Measurements from ENCODE around the gene PROZ.

The PROZ gene

DNA sequence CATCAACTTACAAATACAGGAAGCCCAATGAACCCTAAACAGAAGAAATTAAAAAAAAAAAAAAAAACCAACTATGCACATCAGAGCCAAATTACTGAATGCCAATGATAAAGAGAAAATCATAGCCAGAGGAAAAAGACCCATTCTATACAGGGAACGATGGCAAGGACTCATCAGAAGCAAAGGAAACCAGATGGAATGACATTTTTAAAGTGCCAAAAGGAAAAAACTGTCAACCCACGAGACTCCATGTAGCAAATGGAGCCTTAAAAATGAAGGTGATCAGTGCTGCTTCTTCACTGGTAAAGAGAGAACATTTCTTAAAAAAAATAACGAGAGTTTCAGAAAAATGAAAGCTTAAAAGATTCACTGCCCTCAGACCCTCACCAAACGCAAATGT, 31.7 kb downstream of the PROZ start:
- TF ChIP-seq, protein P1, sequence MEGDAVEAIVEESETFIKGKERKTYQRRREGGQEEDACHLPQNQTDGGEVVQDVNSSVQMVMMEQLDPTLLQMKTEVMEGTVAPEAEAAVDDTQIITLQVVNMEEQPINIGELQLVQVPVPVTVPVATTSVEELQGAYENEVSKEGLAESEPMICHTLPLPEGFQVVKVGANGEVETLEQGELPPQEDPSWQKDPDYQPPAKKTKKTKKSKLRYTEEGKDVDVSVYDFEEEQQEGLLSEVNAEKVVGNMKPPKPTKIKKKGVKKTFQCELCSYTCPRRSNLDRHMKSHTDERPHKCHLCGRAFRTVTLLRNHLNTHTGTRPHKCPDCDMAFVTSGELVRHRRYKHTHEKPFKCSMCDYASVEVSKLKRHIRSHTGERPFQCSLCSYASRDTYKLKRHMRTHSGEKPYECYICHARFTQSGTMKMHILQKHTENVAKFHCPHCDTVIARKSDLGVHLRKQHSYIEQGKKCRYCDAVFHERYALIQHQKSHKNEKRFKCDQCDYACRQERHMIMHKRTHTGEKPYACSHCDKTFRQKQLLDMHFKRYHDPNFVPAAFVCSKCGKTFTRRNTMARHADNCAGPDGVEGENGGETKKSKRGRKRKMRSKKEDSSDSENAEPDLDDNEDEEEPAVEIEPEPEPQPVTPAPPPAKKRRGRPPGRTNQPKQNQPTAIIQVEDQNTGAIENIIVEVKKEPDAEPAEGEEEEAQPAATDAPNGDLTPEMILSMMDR (IDR thresholded peaks at IDR 0.05; ENCODE audit: borderline replicate concordance, insufficient read depth, low read depth, low read length), result no peak
- no peak overlapping the region for H3K4me3 ChIP-seq (ENCODE audit: low read depth, low read length)

DNA sequence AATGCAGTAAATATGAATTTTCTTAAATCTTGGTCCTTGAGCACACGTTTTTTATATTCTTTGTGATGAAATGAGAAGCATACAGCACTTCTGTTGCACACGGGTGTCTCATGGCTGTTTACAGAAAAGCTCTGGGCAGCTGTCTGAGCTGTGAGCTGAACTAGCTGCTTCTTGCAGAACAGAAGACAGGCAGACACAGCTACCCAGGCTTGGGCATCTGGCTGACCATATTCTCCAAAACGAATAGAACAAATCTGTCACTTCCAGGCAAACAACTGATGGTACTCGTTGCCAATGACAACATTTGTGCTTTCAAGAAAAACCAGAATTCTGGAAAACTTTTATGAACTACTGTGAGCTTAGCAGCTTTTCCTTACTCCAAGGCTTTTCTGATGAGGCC, 33.8 kb downstream of the PROZ start:
- TF ChIP-seq, protein P1 (IDR thresholded peaks at IDR 0.05; ENCODE audit: borderline replicate concordance, insufficient read depth, low read depth, low read length), result no peak
- no peak overlapping the region for H3K4me3 ChIP-seq (ENCODE audit: low read depth, low read length)

DNA sequence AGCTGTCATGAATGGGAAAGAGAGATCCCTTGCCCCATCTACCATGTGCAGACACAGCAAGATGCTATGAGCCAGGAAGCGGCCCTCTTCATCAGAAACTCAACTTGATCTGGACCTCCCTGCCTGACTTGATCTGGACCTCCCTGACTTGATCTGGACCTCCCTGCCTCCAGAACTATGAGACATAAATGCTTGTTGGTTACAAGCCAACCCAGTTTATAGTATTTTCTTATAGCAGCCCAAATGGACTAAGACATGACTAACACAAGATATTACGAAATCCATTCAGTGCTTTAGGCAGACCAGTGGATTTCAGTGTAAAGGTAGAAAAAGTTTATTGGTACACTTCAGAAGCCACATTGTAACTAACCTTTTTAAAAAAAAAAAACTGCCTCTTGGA, 34.5 kb downstream of the PROZ start:
- no peak overlapping the region for H3K4me3 ChIP-seq (ENCODE audit: low read depth, low read length)
- TF ChIP-seq, protein P1 (IDR thresholded peaks at IDR 0.05; ENCODE audit: borderline replicate concordance, insufficient read depth, low read depth, low read length), result no peak

DNA sequence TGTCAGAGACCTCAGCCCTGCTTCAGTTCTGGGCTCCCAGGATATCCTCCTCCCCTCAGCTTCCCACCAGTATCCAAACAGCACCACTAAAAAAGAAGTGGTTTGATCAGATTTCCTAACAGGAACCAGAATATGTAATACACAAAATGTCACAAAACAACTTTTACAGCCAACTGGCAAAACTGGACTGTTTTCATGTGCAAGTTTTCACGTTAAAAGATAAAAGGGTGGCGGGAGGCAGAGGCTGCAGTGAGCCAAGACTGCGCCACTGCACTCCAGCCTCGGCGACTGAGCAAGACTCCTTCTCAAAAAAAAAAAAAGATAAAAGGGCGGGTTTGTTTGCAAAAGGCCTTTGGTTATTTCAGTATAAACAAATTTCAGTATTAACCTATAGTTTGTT, 36.9 kb downstream of the PROZ start:
- H3K4me3 ChIP-seq (ENCODE audit: low read depth, low read length), result no peak overlapping the region

DNA sequence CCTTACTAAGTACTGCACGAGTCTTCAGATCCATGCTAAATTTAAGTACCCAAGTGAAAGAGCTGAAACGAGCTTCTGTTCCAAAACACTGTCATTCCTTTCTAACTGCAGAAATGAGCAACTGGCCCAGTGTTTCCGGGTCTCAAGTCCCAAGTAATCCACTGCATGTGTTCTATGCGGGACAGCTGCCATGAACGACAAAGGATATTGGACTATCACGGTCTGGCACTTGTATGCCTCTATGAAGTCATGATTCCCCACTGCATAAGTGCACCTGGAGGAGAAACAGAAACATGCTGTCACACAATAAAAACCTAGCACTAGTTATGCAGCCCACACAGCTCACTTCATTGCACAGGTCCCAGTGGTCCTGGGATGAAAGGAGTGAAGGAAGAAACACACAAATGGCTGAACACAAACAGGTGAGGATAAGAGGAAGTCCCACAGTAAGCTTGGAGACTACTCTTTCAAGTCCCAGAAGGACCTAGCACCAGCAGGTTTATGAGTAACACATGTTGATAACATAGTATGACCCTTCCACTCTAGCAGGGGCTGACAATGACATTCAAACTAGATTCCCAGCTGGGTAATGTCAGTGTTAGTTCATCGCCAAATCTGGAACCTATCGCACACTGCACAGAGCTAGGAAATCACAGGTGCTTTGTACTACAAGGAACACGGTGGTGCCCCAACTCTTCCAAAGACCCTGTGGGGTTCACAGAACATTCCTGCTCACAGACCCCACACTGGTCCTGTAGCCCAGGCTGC, 38.7 kb downstream of the PROZ start:
- TF ChIP-seq, protein P1 (IDR thresholded peaks at IDR 0.05; ENCODE audit: borderline replicate concordance, insufficient read depth, low read depth, low read length), result no peak
- H3K4me3 ChIP-seq (ENCODE audit: low read depth, low read length), result no peak overlapping the region

More for the DNA sequence above, 36.9 kb downstream of the PROZ start:
- TF ChIP-seq, protein P1 (IDR thresholded peaks at IDR 0.05; ENCODE audit: borderline replicate concordance, insufficient read depth, low read depth, low read length), result no peak

DNA sequence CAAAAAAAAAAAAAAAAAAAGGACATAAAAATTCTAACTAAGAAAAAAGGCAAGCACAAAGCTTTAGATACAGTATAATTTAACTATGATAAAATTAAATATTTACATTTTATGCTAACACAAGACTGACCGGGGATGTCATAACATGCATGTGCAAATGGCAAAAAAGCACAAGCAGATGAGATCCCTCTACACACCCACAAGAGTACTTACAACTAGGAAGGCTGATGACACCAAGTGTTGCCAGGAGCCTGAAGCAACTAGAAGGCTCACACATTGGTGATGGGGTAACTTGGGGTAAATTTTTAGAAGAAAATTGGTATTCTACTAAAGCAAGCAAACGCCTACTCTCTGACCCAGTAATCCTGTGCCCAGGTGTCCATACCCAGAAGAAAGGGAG, 43.4 kb downstream of the PROZ start:
- TF ChIP-seq, protein P1 (IDR thresholded peaks at IDR 0.05; ENCODE audit: borderline replicate concordance, insufficient read depth, low read depth, low read length), result no peak
- no peak overlapping the region for H3K4me3 ChIP-seq (ENCODE audit: low read depth, low read length)

DNA sequence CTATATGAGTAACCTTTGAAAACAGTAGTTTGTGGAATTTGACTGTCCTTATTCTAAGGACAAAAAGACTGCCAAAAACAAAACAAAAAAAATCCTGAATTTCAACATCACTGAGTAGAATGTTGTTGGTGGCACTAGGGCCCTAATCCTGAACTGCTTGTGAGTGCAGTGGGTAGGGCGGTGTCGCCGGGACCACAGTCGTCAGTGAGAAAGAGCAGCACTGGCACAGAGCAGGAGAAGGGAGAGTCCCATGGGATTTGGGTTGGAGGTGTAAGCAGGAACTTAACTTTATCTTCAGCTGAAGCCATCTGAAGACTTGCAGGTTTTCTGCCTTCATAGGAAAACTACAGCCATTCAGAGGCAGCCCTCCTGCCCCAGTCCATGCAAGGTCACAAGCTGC, 44.5 kb downstream of the PROZ start:
- TF ChIP-seq, protein P1 (IDR thresholded peaks at IDR 0.05; ENCODE audit: borderline replicate concordance, insufficient read depth, low read depth, low read length), result no peak
- H3K4me3 ChIP-seq (ENCODE audit: low read depth, low read length), result no peak overlapping the region

Measured in GM12875 (cell line).